Right lobe of liver (tissue), 4 donors: Measurements from ENCODE around the gene TAF13.

ENCODE experiments used
- POLR2A ChIP-seq: fragments of 450-650 bp; IDR thresholded peaks from one replicate; pipeline ENCODE4 v1.6.1; 2017; ENCODE audit warnings: antibody characterized with exemption, mild to moderate bottlenecking
- TF ChIP-seq, protein P1 (sequence below), 4 donors: fragments of 200-600 bp in 3 of 4; fragments of 450-650 bp in 1 of 4; IDR thresholded peaks; one replicate each; pipeline versions ENCODE4 v1.5.1 to v1.8.0; 2016 to 2022; ENCODE audit warnings: antibody characterized with exemption in 4 of 4, mild to moderate bottlenecking in 2 of 4
- donor health status: DM: no; HTN: no; CAD: no.
- donor health status: DM: no; HTN: no; CAD: no.
- donor health status: DM: no; HTN: yes; CAD: no.

DNA sequence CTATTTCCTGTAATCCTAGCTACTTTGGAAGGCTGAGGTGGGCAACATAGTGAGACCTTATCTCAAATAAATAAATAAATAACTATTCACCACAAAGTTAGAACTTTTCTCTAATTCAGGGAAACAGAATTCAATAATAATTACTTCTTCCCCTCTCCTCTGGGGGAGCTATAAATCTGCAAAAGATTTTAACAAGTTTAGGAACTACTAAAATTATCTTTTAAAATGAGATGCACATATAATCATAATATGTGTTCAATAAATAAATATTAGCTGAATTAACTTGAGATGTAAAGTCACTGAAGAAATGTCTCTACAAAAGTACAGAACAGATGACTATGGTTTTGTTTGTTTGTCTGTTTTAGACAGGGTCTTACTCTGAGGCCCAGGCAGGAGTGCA, 48.0 kb downstream of the TAF13 start:
- TF ChIP-seq, protein P1, sequence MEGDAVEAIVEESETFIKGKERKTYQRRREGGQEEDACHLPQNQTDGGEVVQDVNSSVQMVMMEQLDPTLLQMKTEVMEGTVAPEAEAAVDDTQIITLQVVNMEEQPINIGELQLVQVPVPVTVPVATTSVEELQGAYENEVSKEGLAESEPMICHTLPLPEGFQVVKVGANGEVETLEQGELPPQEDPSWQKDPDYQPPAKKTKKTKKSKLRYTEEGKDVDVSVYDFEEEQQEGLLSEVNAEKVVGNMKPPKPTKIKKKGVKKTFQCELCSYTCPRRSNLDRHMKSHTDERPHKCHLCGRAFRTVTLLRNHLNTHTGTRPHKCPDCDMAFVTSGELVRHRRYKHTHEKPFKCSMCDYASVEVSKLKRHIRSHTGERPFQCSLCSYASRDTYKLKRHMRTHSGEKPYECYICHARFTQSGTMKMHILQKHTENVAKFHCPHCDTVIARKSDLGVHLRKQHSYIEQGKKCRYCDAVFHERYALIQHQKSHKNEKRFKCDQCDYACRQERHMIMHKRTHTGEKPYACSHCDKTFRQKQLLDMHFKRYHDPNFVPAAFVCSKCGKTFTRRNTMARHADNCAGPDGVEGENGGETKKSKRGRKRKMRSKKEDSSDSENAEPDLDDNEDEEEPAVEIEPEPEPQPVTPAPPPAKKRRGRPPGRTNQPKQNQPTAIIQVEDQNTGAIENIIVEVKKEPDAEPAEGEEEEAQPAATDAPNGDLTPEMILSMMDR (IDR thresholded peaks at IDR 0.05): peak in 3 of 4 donors; percentile 17 to 23 (median 20)
- no peak for TF ChIP-seq POLR2A
